Cardiac muscle cell (in vitro differentiated cells and primary cell): Measurements from ENCODE around the gene AGMO. TPM values are rescaled to one million over a fixed set of nuclear protein-coding genes. Genes with fewer than 3 reads are reported as not detected.
A peak's percentile ranks its signal among the peaks of the same experiment; 100 is the strongest.

Source experiments
- DNase-seq, 2 donors: peaks; one replicate each; pipeline versions ENCODE4 v3.0.0 to v3.0.0-alpha.2; 2010 to 2017; ENCODE audit warnings: low read depth in 1 of 2, low spot score in 1 of 2
- H3K27ac ChIP-seq: fragments of 200-600 bp; sonication (generic); 2 replicates; pipeline ENCODE4 v1.5.1; 2016
- H3K27me3 ChIP-seq: fragments of 200-600 bp; sonication (generic); 2 replicates; pipeline ENCODE4 v1.6.0; 2016; ENCODE audit warnings: control low read depth
- H3K36me3 ChIP-seq: fragments of 200-600 bp; sonication (generic); 2 replicates; pipeline ENCODE4 v1.5.1; 2016; ENCODE audit warnings: control low read depth
- H3K4me1 ChIP-seq: fragments of 200-600 bp; sonication (generic); 2 replicates; pipeline ENCODE4 v1.8.1; 2017; ENCODE audit warnings: low read depth, mild to moderate bottlenecking, mixed run types
- H3K4me3 ChIP-seq: fragments of 200-600 bp; sonication (generic); 2 replicates; pipeline ENCODE4 v1.5.1; 2016; ENCODE audit warnings: mild to moderate bottlenecking
- H3K9me3 ChIP-seq: fragments of 200-600 bp; sonication (generic); 2 replicates; pipeline ENCODE4 v1.5.1; 2017; ENCODE audit warnings: low read depth, mild to moderate bottlenecking, control low read depth
- CTCF ChIP-seq: IDR thresholded peaks from 2 replicates; pipeline ENCODE4 v1.5.1; 2012; ENCODE audit warnings: low read depth, mild to moderate bottlenecking, low read length
- polyA plus RNA-seq: library from polyadenylated mRNA; unstranded; fragments of >200 nt; fragmentation: Nextera tagmentation; extraction: Ambion mirVana; gene quantifications from 2 replicates; pipeline ENCODE4 v1.2.1, GENCODE V29; 2016
- total RNA-seq: library from RNA; depleted of rRNA; stranded (reverse); fragments of >200 nt; gene quantifications from 2 replicates; pipeline ENCODE4 v1.2.3, GENCODE V29; 2016

Gene AGMO
- total and polyA plus RNA-seq, 2 experiments from 2014 or later: 0.16 TPM; not detected in 1

- Histone ChIP-seq H3K4me1 (no peaks in the 10 kb centered on the region), H3K4me3 (no peak overlapping the region), H3K9me3 (no peaks in the 10 kb centered on the region), H3K27ac (no peak overlapping the region), H3K36me3 (no peaks in the 10 kb centered on the region), H3K27me3 (no peaks in the 10 kb centered on the region)
- no peak for DNase-seq
- no peak for TF ChIP-seq CTCF
Observed at GRCh38 chr7:15219758-15220157, 342.1 kb downstream of the AGMO start.

GRCh38 chr7:15218261-15218660 is 343.6 kb downstream of the AGMO start:
- H3K4me1 ChIP-seq: no peaks in the 10 kb centered on the region
- DNase-seq: no peak
- H3K9me3 ChIP-seq: no peaks in the 10 kb centered on the region
- H3K4me3 ChIP-seq: no peak overlapping the region
- no peaks in the 10 kb centered on the region for H3K36me3 ChIP-seq
- no peak for TF ChIP-seq CTCF
- H3K27me3 ChIP-seq: no peaks in the 10 kb centered on the region
- no peak overlapping the region for H3K27ac ChIP-seq

- no peak overlapping the region for H3K4me3 ChIP-seq
- H3K36me3 ChIP-seq: no peaks in the 10 kb centered on the region
- no peaks in the 10 kb centered on the region for H3K4me1 ChIP-seq
- H3K27me3 ChIP-seq: no peaks in the 10 kb centered on the region
- DNase-seq: no peak
- TF ChIP-seq CTCF: no peak
- no peak overlapping the region for H3K27ac ChIP-seq
- no peaks in the 10 kb centered on the region for H3K9me3 ChIP-seq
Observed at GRCh38 chr7:15215616-15216015, 346.2 kb downstream of the AGMO start.

- Histone ChIP-seq H3K4me1 (no peaks in the 10 kb centered on the region), H3K4me3 (no peak overlapping the region), H3K9me3 (no peaks in the 10 kb centered on the region), H3K27me3 (no peaks in the 10 kb centered on the region), H3K27ac (no peak overlapping the region), H3K36me3 (no peaks in the 10 kb centered on the region)
- no peak for TF ChIP-seq CTCF
- no peak for DNase-seq
Observed at GRCh38 chr7:15214976-15215375, 346.8 kb downstream of the AGMO start.

- Histone ChIP-seq H3K4me3 (no peak overlapping the region), H3K27me3 (no peaks in the 10 kb centered on the region), H3K9me3 (no peaks in the 10 kb centered on the region), H3K27ac (no peak overlapping the region), H3K36me3 (no peaks in the 10 kb centered on the region), H3K4me1 (no peaks in the 10 kb centered on the region)
- no peak for DNase-seq
- TF ChIP-seq CTCF: no peak
Observed at GRCh38 chr7:15213093-15213492, 348.7 kb downstream of the AGMO start.

- no peaks in the 10 kb centered on the region for H3K9me3 ChIP-seq
- no peaks in the 10 kb centered on the region for H3K27me3 ChIP-seq
- no peaks in the 10 kb centered on the region for H3K4me1 ChIP-seq
- no peaks in the 10 kb centered on the region for H3K36me3 ChIP-seq
- DNase-seq: peak in 1 of 2 donors; percentile 1
- no peak overlapping the region for H3K27ac ChIP-seq
- H3K4me3 ChIP-seq: no peak overlapping the region
- TF ChIP-seq CTCF: no peak
Observed at GRCh38 chr7:15209429-15209828, 352.4 kb downstream of the AGMO start.
